ENCODE results near the gene TBX6. TPM values are rescaled to one million over a fixed set of nuclear protein-coding genes. Genes with fewer than 3 reads are reported as not detected.

TBX6 gene
- total RNA-seq, 1 donor from 2014 or later = 2.1 TPM

Other genes with a start within 250 kb of the TBX6 start
- 69.2 and 71.2 TPM in 2 replicates for gene CDIPT, start 228.7 kb downstream of the TBX6 start, total RNA-seq
- gene SEZ6L2, start 192.4 kb downstream of the TBX6 start, total RNA-seq = 0.26 and 0.61 TPM in 2 replicates
- gene ASPHD1, start 191.4 kb downstream of the TBX6 start, total RNA-seq = 4.4 and 4.8 TPM in 2 replicates
- gene KCTD13, start 165.7 kb downstream of the TBX6 start, total RNA-seq = 51.4 and 58.8 TPM in 2 replicates
- gene TMEM219, start 129.8 kb downstream of the TBX6 start, total RNA-seq = 41.7 and 43.8 TPM in 2 replicates
- 35.8 and 38.7 TPM in 2 replicates for gene TAOK2, start 118.1 kb downstream of the TBX6 start, total RNA-seq
- 45.9 and 47.7 TPM in 2 replicates for gene HIRIP3, start 96.3 kb downstream of the TBX6 start, total RNA-seq
- 129 and 133 TPM in 2 replicates for gene INO80E, start 95.7 kb downstream of the TBX6 start, total RNA-seq
- 2.7 and 3.2 TPM in 2 replicates for gene DOC2A, start 80.9 kb downstream of the TBX6 start, total RNA-seq
- gene C16orf92, start 68.7 kb downstream of the TBX6 start, total RNA-seq = not detected in 2 replicates
- gene TLCD3B, start 60.7 kb downstream of the TBX6 start, total RNA-seq = 1.5 and 1.8 TPM in 2 replicates
- 2,074 and 2,109 TPM in 2 replicates for gene ALDOA, start 26.2 kb downstream of the TBX6 start, total RNA-seq
- gene PPP4C, start 15.9 kb downstream of the TBX6 start, total RNA-seq = 144 and 145 TPM in 2 replicates
- gene YPEL3, start 4.3 kb upstream of the TBX6 start, total RNA-seq = 11.8 and 11.9 TPM in 2 replicates
- 6.0 and 6.6 TPM in 2 replicates for gene GDPD3, start 21.6 kb upstream of the TBX6 start, total RNA-seq
- 53.9 and 56.4 TPM in 2 replicates for gene MAPK3, start 31.3 kb upstream of the TBX6 start, total RNA-seq
- gene CORO1A, start 91.7 kb upstream of the TBX6 start, total RNA-seq = 748 and 758 TPM in 2 replicates
- gene BOLA2B, start 101.7 kb upstream of the TBX6 start, total RNA-seq = 280 and 300 TPM in 2 replicates
- 73.0 and 80.7 TPM in 2 replicates for gene SLX1A, start 102.0 kb upstream of the TBX6 start, total RNA-seq
- 15.6 and 24.5 TPM in 2 replicates for gene SULT1A3, start 107.3 kb upstream of the TBX6 start, total RNA-seq
- 14.5 and 21.1 TPM in 2 replicates for gene NPIPB13, start 156.6 kb upstream of the TBX6 start, total RNA-seq

Data from activated CD4-positive, alpha-beta T cell treated with anti-CD3 and anti-CD28 coated beads, Interleukin-2, amount 10 ng/mL, durations not matched to agents 24 days and 14 days (primary cell).